22Rv1 (cell line): ENCODE results near the gene BBOF1.
A peak's percentile ranks its signal among the peaks of the same experiment; 100 is the strongest.
"Not testable (repeated sequence)": the region's sequence is repeated elsewhere in the genome, so short reads cannot be mapped to it uniquely, and the experiment has no call there.

ENCODE experiments used
- H3K27ac ChIP-seq: fragments of 450-650 bp; 2 replicates; pipeline ENCODE4 v1.5.1; 2017
- CTCF ChIP-seq: fragments of 450-650 bp; IDR thresholded peaks from 2 replicates; pipeline ENCODE4 v1.5.1; 2017; ENCODE audit warnings: mild to moderate bottlenecking

Gene BBOF1

DNA sequence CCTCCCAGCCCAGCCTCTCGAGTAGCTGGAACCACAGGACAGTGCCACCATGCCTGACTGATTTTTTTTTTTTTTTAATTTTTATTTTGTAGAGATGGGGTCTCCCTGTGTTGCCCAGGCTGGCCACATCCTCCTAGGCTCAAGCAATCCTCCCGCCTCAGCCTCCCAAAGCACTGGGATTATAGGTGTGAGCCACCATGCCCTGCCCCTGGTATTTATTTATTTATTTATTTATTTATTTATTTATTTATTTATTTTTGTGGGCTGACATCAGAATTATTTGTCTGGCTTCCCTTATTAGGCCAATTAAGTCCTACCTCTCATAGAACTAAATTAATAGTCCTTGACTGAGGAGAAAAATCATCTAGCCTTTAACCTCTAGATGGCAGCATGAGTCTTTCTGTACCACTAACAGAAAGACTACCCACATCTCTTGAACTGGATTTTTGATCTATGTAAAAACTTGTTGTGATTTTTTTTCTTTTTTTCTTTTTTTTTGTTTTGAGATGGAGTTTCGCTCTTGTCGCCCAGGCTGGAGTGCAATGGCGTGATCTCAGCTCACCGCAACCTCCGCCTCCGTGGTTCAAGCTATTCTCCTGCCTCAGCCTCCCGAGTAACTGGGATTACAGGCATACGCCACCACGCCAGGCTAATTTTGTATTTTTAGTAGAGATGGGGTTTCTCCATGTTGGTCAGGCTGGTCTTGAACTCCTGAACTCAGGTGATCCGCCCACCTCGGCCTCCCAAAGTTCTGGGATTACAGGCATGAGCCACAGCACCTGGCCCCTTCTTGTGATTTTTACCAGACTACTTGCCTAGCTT lies 92.5 kb downstream of the BBOF1 start:
- TF ChIP-seq CTCF, result peak; percentile 75
- H3K27ac ChIP-seq, result not testable (repeated sequence)
